H1 (cell line): ENCODE measurements around the gene SLC12A8. TPM values are rescaled to one million over a fixed set of nuclear protein-coding genes. Genes with fewer than 3 reads are reported as not detected.

Source experiments
- CTCF ChIA-PET: fragments of 300-600 bp; sonication (Branson Sonifier 250); formaldehyde crosslinking; loops from one replicate; lab custom pipeline; 2021; ENCODE audit not compliant: partially characterized antibody; lab: Charles Lee
- POLR2A ChIA-PET: fragments of 300-600 bp; sonication (Branson Sonifier 250); formaldehyde crosslinking; loops from one replicate; lab custom pipeline; 2021; ENCODE audit warnings: inconsistent platforms; ENCODE audit not compliant: partially characterized antibody; lab: Charles Lee
- DNase-seq, 2 experiments: peaks; one replicate each; pipeline versions ENCODE4 v3.0.0 to v3.0.0-alpha.2; 2010 to 2022; ENCODE audit warnings: low spot score in 2 of 2, low read depth in 1 of 2, mixed read lengths in 1 of 2
- FAIRE-seq: peaks from 2 replicates; lab custom pipeline; 2011; peaks lifted over from hg19 to GRCh38; lab: Jason Lieb, UNC
- H2AFZ ChIP-seq: 2 replicates; pipeline ENCODE4 v1.8.1; 2012; ENCODE audit warnings: low read length, inconsistent platforms
- H2AK5ac ChIP-seq: 2 replicates; pipeline ENCODE4 v1.6.1; 2013; ENCODE audit warnings: low read depth, low read length
- H2BK120ac ChIP-seq: replicated peaks from 2 replicates; pipeline ENCODE3; 2013; ENCODE audit warnings: low read depth, low read length, inconsistent platforms
- H2BK12ac ChIP-seq: 2 replicates; pipeline ENCODE4 v1.6.1; 2013; ENCODE audit warnings: low read depth, low read length
- H2BK15ac ChIP-seq: 2 replicates; pipeline ENCODE4 v1.6.1; 2013; ENCODE audit warnings: low read length
- H2BK20ac ChIP-seq: 2 replicates; pipeline ENCODE4 v1.6.1; 2013; ENCODE audit warnings: low read length
- H2BK5ac ChIP-seq: 2 replicates; pipeline ENCODE4 v1.6.1; 2013; ENCODE audit warnings: low read depth, low read length
- H3K14ac ChIP-seq: 2 replicates; pipeline ENCODE4 v1.6.1; 2013; ENCODE audit warnings: inconsistent platforms; ENCODE audit not compliant: insufficient read length
- H3K18ac ChIP-seq: 2 replicates; pipeline ENCODE4 v1.6.1; 2013; ENCODE audit warnings: low read length; ENCODE audit errors: extremely low read depth
- H3K23ac ChIP-seq: 2 replicates; pipeline ENCODE4 v1.6.1; 2013; ENCODE audit warnings: inconsistent platforms; ENCODE audit not compliant: insufficient read length
- H3K23me2 ChIP-seq: 2 replicates; pipeline ENCODE4 v1.6.1; 2013; ENCODE audit warnings: low read depth, low read length
- H3K27ac ChIP-seq: 2 replicates; pipeline ENCODE4 v1.6.1; 2011; ENCODE audit warnings: low read depth, low read length, inconsistent platforms
- H3K27me3 ChIP-seq, 4 experiments: replicated peaks in 1 of 4; 1 replicate in 1 of 4; 2 replicates in 3 of 4; pipeline versions ENCODE4 v1.6.1 to v1.8.1; 2011 to 2013; ENCODE audit warnings: low read length in 3 of 4, mild to moderate bottlenecking in 3 of 4, inconsistent platforms in 2 of 4, mixed read lengths in 2 of 4, moderate library complexity in 1 of 4; ENCODE audit not compliant: control insufficient read depth in 3 of 4, insufficient read depth in 3 of 4; ENCODE audit errors: extremely low read depth in 1 of 4
- H3K36me3 ChIP-seq, 4 experiments: 2 replicates each; pipeline versions ENCODE4 v1.6.1 to v1.8.1; 2011 to 2013; ENCODE audit warnings: mild to moderate bottlenecking in 4 of 4, low read length in 3 of 4, moderate library complexity in 2 of 4, control low read depth in 1 of 4, inconsistent platforms in 1 of 4; ENCODE audit not compliant: insufficient read depth in 4 of 4, control insufficient read depth in 2 of 4
- H3K4ac ChIP-seq: replicated peaks from 2 replicates; pipeline ENCODE3; 2013; ENCODE audit warnings: low read length, low read depth, mixed read lengths, inconsistent platforms; ENCODE audit not compliant: insufficient read length
- H3K4me1 ChIP-seq, 4 experiments: replicated peaks in 1 of 4; 1 replicate in 1 of 4; 2 replicates in 3 of 4; pipeline versions ENCODE4 v1.6.1 to v1.8.1; 2011 to 2013; ENCODE audit warnings: low read length in 3 of 4, inconsistent platforms in 2 of 4, mixed read lengths in 1 of 4; ENCODE audit not compliant: insufficient read depth in 4 of 4, control insufficient read depth in 3 of 4
- H3K4me2 ChIP-seq, 2 experiments: 2 replicates each; pipeline versions ENCODE4 v1.6.1 to v1.8.1; 2011 to 2013; ENCODE audit warnings: low read depth in 2 of 2, low read length in 2 of 2, control low read depth in 1 of 2, inconsistent platforms in 1 of 2, mild to moderate bottlenecking in 1 of 2; ENCODE audit not compliant: insufficient read depth in 1 of 2
- H3K4me3 ChIP-seq, 4 experiments: fragments of 200-600, 300-600 bp in 1 of 4; sonication (generic), shearing (Covaris generic), sonication (Bioruptor Twin) in 1 of 4; 2 replicates each; pipeline versions ENCODE4 v1.5.1 to v1.8.1; 2011 to 2016; ENCODE audit warnings: low read length in 4 of 4, low read depth in 3 of 4, control low read depth in 2 of 4, inconsistent platforms in 2 of 4, mild to moderate bottlenecking in 2 of 4, mixed read lengths in 1 of 4, moderate library complexity in 1 of 4; ENCODE audit not compliant: insufficient read depth in 2 of 4; ENCODE audit errors: extremely low read depth in 1 of 4
- H3K56ac ChIP-seq: replicated peaks from 2 replicates; pipeline ENCODE3; 2013; ENCODE audit warnings: low read depth, mild to moderate bottlenecking, mixed read lengths, low read length, inconsistent platforms; ENCODE audit not compliant: insufficient read length
- H3K79me1 ChIP-seq: 2 replicates; pipeline ENCODE4 v1.6.1; 2013; ENCODE audit warnings: low read depth, low read length, control low read depth
- H3K79me2 ChIP-seq, 2 experiments: 2 replicates each; pipeline versions ENCODE4 v1.6.1 to v1.8.1; 2012 to 2013; ENCODE audit warnings: low read length in 2 of 2, mild to moderate bottlenecking in 2 of 2, inconsistent platforms in 1 of 2; ENCODE audit not compliant: insufficient read depth in 2 of 2, control insufficient read depth in 1 of 2
- H3K9ac ChIP-seq, 4 experiments: replicated peaks in 1 of 4; 1 replicate in 1 of 4; 2 replicates in 3 of 4; pipeline versions ENCODE4 v1.6.1 to v1.8.1; 2011 to 2013; ENCODE audit warnings: low read depth in 3 of 4, low read length in 3 of 4, control low read depth in 2 of 4, mild to moderate bottlenecking in 2 of 4, moderate library complexity in 2 of 4, inconsistent platforms in 1 of 4; ENCODE audit errors: extremely low read depth in 1 of 4
- H3K9me3 ChIP-seq, 2 experiments: 2 replicates each; pipeline versions ENCODE4 v1.6.1 to v1.8.1; 2012 to 2013; ENCODE audit warnings: mild to moderate bottlenecking in 2 of 2, moderate library complexity in 2 of 2, control low read depth in 1 of 2, inconsistent platforms in 1 of 2, low read depth in 1 of 2, low read length in 1 of 2, mixed read lengths in 1 of 2; ENCODE audit not compliant: insufficient read depth in 2 of 2
- H4K20me1 ChIP-seq, 2 experiments: replicated peaks in 1 of 2; 2 replicates each; pipeline versions ENCODE3 to v1.8.1; 2011 to 2013; ENCODE audit warnings: inconsistent platforms in 2 of 2, low read length in 2 of 2, mild to moderate bottlenecking in 1 of 2; ENCODE audit not compliant: insufficient read depth in 2 of 2, control insufficient read depth in 1 of 2
- H4K5ac ChIP-seq: 2 replicates; pipeline ENCODE4 v1.6.1; 2013; ENCODE audit warnings: low read length, low read depth, mixed read lengths, inconsistent platforms; ENCODE audit not compliant: insufficient read length
- H4K8ac ChIP-seq: 2 replicates; pipeline ENCODE4 v1.8.0; 2013; ENCODE audit warnings: mild to moderate bottlenecking, moderate library complexity, low read length, inconsistent platforms; ENCODE audit not compliant: insufficient read depth; ENCODE audit errors: extremely low read depth
- H4K91ac ChIP-seq: replicated peaks from 2 replicates; pipeline ENCODE3; 2013; ENCODE audit warnings: low read length, mixed read lengths, inconsistent platforms; ENCODE audit not compliant: insufficient read length
- ASH2L ChIP-seq: fragments of 200-600, 300-600 bp; sonication (generic); IDR thresholded peaks from one replicate; pipeline ENCODE4 v1.7.1; 2017; ENCODE audit warnings: low read length
- ATF3 ChIP-seq: IDR thresholded peaks from 2 replicates; pipeline ENCODE4 v1.6.1; 2011; ENCODE audit warnings: low read depth, mild to moderate bottlenecking, low read length; ENCODE audit not compliant: insufficient read depth
- CEBPB ChIP-seq: IDR thresholded peaks from 2 replicates; pipeline ENCODE4 v1.6.1; 2012; ENCODE audit warnings: low read depth, low read length
- CREB1 ChIP-seq: IDR thresholded peaks from 2 replicates; pipeline ENCODE4 v1.6.1; 2012; ENCODE audit warnings: inconsistent platforms
- GTF2F1 ChIP-seq: IDR thresholded peaks from 2 replicates; pipeline ENCODE4 v1.6.1; 2012; ENCODE audit warnings: low read depth, low read length, improper control_type of control experiment, borderline replicate concordance
- JUN ChIP-seq: IDR thresholded peaks from 2 replicates; pipeline ENCODE4 v1.6.1; 2011; ENCODE audit warnings: low read depth, mild to moderate bottlenecking, improper control_type of control experiment, low read length
- POLR2A ChIP-seq, 2 experiments: IDR thresholded peaks; 1 replicate in 1 of 2; 2 replicates in 1 of 2; pipeline ENCODE4 v1.6.1; 2011; ENCODE audit warnings: low read depth in 2 of 2, low read length in 2 of 2, mild to moderate bottlenecking in 2 of 2; ENCODE audit errors: control extremely low read depth in 1 of 2
- SP2 ChIP-seq: IDR thresholded peaks from 2 replicates; pipeline ENCODE4 v1.6.1; 2012; ENCODE audit warnings: mild to moderate bottlenecking, low read length, inconsistent platforms
- TBP ChIP-seq: IDR thresholded peaks from 2 replicates; pipeline ENCODE4 v1.6.1; 2011; ENCODE audit warnings: low read depth, low read length, improper control_type of control experiment
- TEAD4 ChIP-seq: IDR thresholded peaks from 2 replicates; pipeline ENCODE4 v1.6.1; 2012; ENCODE audit warnings: low read depth, low read length, inconsistent platforms, mixed read lengths
- WGBS, 2 experiments: shearing (Covaris generic) in 1 of 2; methylation state at CpG; one replicate each; pipeline versions ENCODE4 v1.1.6 to v1.1.7; 2013 to 2015; ENCODE audit warnings: low lambda C conversion rate in 2 of 2, mixed read lengths in 2 of 2, inconsistent platforms in 1 of 2, low coverage in 1 of 2, missing lambda C conversion rate in 1 of 2; ENCODE audit not compliant: insufficient replicate concordance in 2 of 2, insufficient coverage in 1 of 2, insufficient read length in 1 of 2; ENCODE audit errors: extremely low coverage in 1 of 2, missing lambda C conversion rate in 1 of 2; 5-methylcytosine and 5-hydroxymethylcytosine counted together
- polyA plus RNA-seq, 7 experiments: library from polyadenylated mRNA; depleted of rRNA in 3 of 7; stranded (reverse) in 5 of 7; unstranded in 2 of 7; fragments of >200 nt in 5 of 7; fragments of 200-250 nt in 2 of 7; gene quantifications; 1 replicate in 5 of 7; 2 replicates in 1 of 7; 4 replicates in 1 of 7; pipeline versions ENCODE4 v1.2.1 to v1.2.3, GENCODE V29; 2011 to 2013; ENCODE audit warnings: missing spikeins in 2 of 7, mixed read lengths in 2 of 7
- total RNA-seq: library from RNA; stranded (reverse); fragmentation: NEBNext Ultra II Directional; extraction: Animal tissue kit (Norgen Biotek cat#: 25700); gene quantifications from 2 replicates; pipeline ENCODE4 v1.2.1, GENCODE V29; 2021

Gene SLC12A8
- total and polyA plus RNA-seq, 2 of the 8 experiments (the other 6 are each of a cell fraction or from before 2014, with no cell fraction given) = 13.7 to 14.4 TPM

- CTCF ChIA-PET = interaction anchor here (1.6 to 3.2 kb wide), 2 partner anchors 8 to 162 kb away, joined by 5 to 20 read pairs; no protein-coding TSS in a partner anchor
- FAIRE-seq = no peak
- Histone ChIP-seq H3K23me2 (no peaks in the 10 kb centered on the region; the same call in 1 of the 2 replicates), H3K36me3 (no peaks in the 10 kb centered on the region), H4K8ac (no peak overlapping the region), H3K79me1 (no peaks in the 10 kb centered on the region), H3K9ac (no peak overlapping the region), H2BK12ac (no peak overlapping the region), H3K4me3 (no peak overlapping the region), H4K5ac (no peak overlapping the region), H3K4ac (no peak overlapping the region), H3K4me2 (no peak overlapping the region), H3K56ac (no peak overlapping the region), H3K4me1 (peaks cover 2 to 9% (median 8%) of the 10 kb centered on the region in 4 experiments; a peak in 4 of 7 replicates), H2BK20ac (0 out of 2 replicates have a peak overlapping the region, but pooled peaks have one; percentile 55), H3K9me3 (no peaks in the 10 kb centered on the region), H3K14ac (no peak overlapping the region), H3K79me2 (no peaks in the 10 kb centered on the region; a peak in 1 of 4 replicates), H3K18ac (peak overlapping the region; percentile 75; the same call in 1 of the 2 replicates), H3K27me3 (no peaks in the 10 kb centered on the region), H4K20me1 (no peaks in the 10 kb centered on the region), H4K91ac (no peak overlapping the region), H2BK15ac (no peak overlapping the region), H2BK5ac (0 out of 2 replicates have a peak overlapping the region, but pooled peaks have one; percentile 3), H2AFZ (no peak overlapping the region), H3K27ac (no peak overlapping the region), H2BK120ac (no peak overlapping the region), H3K23ac (no peak overlapping the region), H2AK5ac (no peak overlapping the region)
- TF ChIP-seq JUN (no peak), CEBPB (no peak), CREB1 (no peak), GTF2F1 (no peak), ASH2L (no peak), TEAD4 (no peak), TBP (no peak), SP2 (no peak), ATF3 (no peak), POLR2A (IDR thresholded peaks at IDR 0.05; ENCODE audit: control extremely low read depth in 1 of 2, low read depth in 2 of 2, low read length in 2 of 2) (no peak)
- DNase-seq = no peak
- POLR2A ChIA-PET = no interaction called here
- 82% methylated on average over 7 of the region's 7 CpGs; no CpG with 5 or more reads in 1 of the 2 experiments for WGBS, 2 experiments
Observed at GRCh38 chr3:125156456-125156855, 56.1 kb downstream of the SLC12A8 start.
